ELR (cell line): ENCODE results near the gene ADPGK.
"Not testable (repeated sequence)": the region's sequence is repeated elsewhere in the genome, so short reads cannot be mapped to it uniquely, and the experiment has no call there.

Experiments used
- DNase-seq: peaks from one replicate; pipeline ENCODE4 v3.0.0-alpha.2; 2015; ENCODE audit warnings: low read depth

The ADPGK gene

DNA sequence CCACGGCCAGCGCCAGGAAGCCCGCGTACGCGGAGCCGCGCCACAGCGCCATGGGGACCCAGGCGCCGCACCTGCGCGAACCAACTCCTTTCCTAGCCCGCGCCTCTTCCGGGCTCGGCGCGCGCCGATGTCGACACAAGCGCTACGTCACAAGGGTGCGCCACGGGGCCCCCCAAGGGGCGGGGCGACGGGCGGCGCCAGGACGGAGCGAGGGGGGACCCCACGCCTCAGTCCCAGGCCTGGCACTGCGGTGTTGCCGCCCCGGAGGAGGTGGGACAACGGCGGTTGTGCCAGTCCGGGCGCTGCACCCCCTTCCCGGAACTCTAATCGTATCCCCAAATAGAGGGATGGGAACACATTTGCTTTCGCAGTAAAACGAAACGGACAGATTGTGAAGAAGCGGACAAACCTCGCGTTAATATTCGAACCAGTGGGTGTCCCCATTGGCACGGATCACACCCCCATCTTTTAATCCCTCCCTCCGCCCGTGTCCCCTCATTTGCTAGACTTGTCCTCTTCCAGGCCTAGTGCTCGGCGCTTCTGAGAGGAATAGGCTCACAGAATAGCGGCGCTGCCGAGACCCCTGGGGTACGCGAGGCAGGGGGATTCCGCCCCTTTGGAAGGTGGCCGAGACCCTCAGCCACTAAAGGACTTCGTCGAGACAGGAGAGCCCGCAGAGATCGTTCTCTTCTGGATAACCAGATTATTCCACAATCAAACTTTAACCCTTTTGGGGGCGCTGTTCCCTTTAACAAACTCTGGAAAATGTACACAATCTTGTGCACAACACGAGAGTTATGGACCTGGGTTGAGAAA, at the start of gene ADPGK:
ADPGK (minus strand) TSS at position 119 of the 816 bp plus-strand sequence; CDS start at position 52, 67 bp downstream.
- DNase-seq: peak; percentile 91

DNA sequence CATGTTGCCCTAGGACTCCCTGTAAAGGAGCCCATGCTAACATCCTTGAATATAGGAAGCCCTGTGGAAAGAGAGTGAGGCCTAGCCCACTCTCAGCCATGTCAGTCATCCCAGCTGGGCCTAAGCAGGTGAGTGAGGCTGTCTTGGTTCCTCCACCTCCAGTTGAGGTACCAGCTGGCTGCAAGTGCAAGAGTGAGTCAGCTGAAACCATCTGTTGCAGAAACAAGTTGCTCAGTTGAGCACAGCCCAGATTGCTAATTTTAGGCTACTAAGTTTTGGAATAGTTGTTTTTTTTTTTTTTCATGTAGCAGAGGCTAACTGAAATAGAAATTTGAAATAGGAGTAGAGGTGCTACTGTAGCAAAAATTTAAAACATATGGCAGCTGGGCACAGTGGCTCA, 43.7 kb upstream of the ADPGK start:
- no peak for DNase-seq

DNA sequence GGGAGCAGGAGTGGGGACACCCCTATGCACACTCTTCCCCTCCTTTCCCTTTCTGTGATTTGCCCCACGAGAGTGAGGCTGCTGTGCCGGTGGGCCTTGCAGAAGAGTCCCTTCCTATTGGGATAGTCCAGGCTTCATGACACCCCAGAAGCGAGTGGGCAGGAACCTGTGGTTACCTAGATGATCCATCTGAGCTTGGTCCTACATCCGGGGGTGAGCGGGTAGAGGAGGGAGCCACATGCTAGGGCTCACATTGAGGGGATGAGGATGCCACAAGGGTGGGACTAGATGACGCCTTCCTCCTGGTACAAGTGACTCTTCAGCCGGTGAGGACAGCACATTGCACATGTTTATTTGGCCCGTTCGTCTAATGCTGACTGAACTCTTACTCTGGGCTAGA, 43.1 kb upstream of the ADPGK start:
- no peak for DNase-seq

GRCh38 chr15:72825829-72826228, 42.3 kb upstream of the ADPGK start:
- no peak for DNase-seq

DNA sequence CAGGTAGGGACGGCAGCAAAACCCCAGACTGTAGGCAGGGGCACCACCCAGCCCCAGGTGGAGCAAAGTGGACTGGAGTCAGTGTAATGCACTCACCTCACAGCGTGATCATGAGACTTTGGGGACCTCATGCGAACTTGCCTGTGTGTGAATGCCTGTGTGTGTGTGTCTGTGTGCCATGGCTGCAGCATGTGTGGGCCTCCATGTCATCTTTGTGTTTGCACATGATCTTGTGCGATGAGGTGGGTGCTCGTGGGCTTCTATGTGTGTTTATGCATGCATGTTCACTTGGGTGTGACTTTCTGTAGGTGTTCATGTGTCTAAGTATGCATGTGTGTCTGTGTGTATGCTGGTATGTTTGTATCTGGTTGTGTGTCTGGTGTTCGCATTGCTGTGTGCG, 41.2 kb upstream of the ADPGK start:
- no peak for DNase-seq

GRCh38 chr15:72824112-72824511, 40.6 kb upstream of the ADPGK start:
- DNase-seq: no peak

- DNase-seq: no peak
Measured at GRCh38 chr15:72820278-72820677, 36.7 kb upstream of the ADPGK start.

- DNase-seq: no peak
Measured at GRCh38 chr15:72818632-72819031, 35.1 kb upstream of the ADPGK start.

- no peak for DNase-seq
Measured at GRCh38 chr15:72813345-72814004, 29.9 kb upstream of the ADPGK start.

- DNase-seq: no peak
Measured at GRCh38 chr15:72809329-72809728, 25.8 kb upstream of the ADPGK start.

GRCh38 chr15:72807346-72807745, 23.8 kb upstream of the ADPGK start:
- DNase-seq: not testable (repeated sequence)

- DNase-seq: no peak
Measured at GRCh38 chr15:72803006-72803405, 19.4 kb upstream of the ADPGK start.

GRCh38 chr15:72801590-72802325, 18.2 kb upstream of the ADPGK start:
- no peak for DNase-seq

- peak; percentile 20 for DNase-seq
Measured at GRCh38 chr15:72800833-72801481, 17.4 kb upstream of the ADPGK start.

DNA sequence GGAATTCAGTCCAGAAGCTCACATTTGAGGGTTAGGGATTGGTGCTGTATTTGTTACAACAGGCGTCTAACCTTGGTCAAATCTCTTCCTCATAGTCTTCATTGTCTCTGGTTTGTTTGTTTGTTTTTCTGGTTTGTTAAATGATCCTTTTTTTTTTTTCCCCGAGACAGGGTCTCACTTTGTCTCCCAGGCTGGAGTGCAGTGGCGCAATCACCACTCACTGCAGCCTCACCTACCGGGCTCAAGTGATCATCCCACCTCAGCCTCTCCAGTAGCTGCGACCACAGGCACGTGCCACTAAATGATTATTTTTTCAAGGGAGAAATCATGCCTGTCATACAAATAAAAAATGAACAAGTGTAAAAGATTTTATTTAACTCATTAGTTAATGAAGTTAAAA, 14.3 kb upstream of the ADPGK start:
- DNase-seq: no peak

- no peak for DNase-seq
Measured at GRCh38 chr15:72797338-72797689, 13.8 kb upstream of the ADPGK start.

GRCh38 chr15:72796515-72797337, 13.2 kb upstream of the ADPGK start:
- DNase-seq: peak; percentile 56

DNA sequence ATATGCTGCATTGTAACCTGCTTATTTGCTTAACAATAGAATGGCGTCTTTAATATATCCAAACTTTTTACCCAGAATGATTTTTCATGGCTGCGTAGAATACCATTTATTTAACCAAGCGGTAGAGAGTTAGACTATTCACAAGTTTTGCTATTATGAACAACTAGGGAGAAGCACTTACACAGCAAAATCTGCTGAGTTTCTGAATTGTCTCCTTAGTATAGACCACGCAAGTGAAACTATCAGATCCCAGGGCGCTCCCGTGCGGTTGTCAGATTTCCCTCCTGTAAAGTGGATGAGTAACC, 12.6 kb upstream of the ADPGK start:
- DNase-seq: peak; percentile 64

DNA sequence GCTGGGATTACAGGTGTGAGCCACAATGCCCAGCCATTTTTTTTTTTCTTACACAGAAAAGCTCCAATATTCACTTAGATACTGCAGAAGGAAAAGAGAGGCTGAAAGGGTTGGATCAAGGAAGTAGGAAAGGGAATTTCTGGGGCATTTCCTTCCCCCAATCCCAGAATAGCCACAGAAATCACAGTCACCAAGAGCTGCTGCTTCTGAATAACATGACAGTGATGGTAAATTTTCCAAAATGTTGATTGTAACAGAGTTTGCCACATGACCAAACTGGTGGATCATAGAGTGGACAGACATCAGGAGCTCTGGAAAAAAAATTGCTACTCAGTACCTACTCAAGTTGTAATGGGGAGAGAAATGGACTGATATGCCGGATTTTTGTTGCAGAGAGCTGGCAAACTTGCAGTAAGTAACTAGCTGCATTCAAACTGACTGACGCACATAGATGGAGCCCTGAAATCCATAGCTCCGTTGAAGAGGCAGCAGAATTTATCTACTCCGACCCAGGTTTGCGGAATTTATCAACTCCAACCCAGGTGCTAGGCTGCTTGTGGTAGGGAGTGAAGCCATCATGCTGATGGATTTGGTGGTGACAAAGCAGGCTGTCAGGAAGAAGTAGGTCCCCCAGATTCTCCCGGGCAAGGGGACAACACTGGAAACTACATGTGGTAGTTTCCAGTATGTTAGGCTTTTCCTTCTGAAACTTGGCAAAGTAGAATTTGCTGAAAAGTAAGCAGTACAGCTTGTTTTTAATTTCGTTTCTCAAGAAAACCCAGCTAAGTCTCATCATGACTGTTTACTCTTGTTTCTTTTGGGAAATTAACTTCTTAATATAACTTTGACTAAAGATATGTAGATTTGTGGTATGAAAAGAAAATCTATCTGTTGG, 10.5 kb upstream of the ADPGK start:
- no peak for DNase-seq

DNA sequence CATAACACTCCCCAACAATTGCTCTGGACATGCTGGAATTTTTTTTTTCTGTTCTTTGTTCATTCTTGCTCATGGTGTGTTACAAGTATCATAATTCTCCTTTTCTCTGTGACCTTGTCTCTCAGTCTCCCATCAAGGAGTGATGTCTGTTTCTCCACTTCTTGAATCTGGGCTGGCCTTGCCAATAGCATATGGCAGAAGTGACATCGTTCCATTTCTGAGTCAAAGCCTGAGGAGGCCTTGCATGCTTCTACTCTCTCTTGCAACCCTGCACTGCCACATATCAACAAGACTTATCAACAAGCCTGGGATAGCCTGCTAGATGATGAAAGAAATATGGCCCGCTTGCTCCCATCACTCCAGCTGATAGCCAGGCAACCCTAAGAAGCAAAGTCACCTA, 8.9 kb upstream of the ADPGK start:
- no peak for DNase-seq
